HCEC 1CT (cell line): ENCODE data around the gene EPHA10.
"Not testable (repeated sequence)": the region's sequence is repeated elsewhere in the genome, so short reads cannot be mapped to it uniquely, and the experiment has no call there.

Experiments used
- DNase-seq: peaks from one replicate; pipeline ENCODE4 v3.0.0-alpha.2; 2017

The EPHA10 gene

DNA sequence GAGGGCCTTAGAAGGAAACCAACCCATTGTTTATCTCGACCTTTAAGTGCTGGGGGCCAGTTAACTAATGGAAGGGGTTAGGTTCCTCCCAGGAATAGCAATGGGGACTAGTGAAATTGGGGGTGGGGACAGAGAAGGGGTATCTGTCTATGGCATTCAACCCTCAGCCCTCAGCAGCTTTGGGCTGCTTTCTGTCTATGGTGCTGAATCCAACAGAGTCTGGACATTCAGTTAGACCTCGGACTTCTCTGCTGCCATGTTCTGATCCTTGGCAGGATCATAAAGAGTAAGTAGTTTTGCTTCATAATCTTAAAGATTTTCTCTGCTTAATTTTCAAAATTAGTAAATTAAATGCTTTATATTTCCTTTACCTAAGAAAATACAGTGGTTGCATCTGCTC, 2.6 kb upstream of the EPHA10 start:
- no peak for DNase-seq

DNA sequence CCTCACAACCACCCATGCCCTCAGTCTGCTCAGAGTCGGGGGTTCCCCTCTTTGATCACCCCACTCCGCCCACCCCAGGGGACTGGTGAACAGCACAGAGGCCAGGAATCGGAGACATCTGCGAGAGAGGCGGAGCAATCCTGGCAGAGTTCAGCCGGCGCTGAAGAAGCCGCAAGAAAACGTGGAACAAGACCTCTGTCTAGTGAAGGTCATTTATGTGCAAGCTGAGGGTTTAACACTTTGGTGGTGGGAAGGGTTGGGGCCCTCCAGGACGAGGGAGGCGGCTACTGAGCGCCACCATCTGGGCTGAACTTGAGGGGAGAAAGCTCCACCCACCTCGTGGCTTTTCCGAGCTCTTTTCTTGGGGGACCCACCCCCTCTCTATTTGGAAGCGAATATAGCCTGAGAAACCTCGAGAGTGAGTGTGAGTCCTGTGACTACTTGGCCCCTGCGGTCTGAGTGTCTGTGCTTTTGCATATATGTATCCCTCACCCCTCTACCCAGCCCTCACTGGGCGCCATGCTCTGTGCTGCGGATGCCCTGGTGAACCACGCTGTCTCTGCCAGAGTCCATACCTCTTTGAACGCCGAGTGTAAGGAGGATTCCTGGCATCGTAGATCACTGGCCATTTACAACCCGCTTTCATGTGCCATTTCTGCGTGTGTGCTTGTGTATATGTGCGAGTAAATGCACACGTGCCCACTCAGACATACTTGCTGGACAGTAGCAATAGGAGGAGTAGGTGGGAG, 1.2 kb upstream of the EPHA10 start:
- no peak for DNase-seq

- no peak for DNase-seq
These were observed 500 bp downstream of the EPHA10 start for GRCh38 chr1:37764414-37764825.

DNA sequence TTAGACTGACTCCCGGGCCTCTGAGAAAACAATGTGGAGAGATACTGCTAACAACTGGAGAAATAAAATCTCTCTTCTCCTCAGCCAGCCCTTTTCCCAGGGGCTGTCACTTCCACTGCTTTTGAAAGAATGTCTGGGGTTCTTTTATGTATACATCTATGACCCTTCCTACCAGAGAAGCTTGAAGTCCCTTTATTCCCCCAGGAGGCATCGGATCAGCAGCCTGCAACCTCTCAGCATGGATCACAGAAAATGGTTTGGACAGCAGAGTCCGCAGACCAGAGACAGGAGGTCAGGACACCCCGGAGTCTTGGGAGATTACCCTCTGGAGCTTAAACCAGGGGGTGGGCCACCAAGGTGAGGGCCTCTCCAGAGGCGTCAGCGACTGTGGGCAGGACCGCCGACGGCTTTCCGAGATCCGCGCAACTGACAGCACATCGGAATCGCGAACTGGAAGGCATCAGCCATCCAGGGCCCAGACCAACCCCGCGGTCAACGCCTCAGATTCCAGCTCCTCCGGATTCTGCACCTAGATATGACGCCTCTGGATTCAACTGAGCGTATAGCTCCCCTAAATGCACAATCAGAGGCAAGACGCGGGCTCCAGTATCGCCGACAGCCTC, 1.0 kb downstream of the EPHA10 start:
- no peak for DNase-seq

DNA sequence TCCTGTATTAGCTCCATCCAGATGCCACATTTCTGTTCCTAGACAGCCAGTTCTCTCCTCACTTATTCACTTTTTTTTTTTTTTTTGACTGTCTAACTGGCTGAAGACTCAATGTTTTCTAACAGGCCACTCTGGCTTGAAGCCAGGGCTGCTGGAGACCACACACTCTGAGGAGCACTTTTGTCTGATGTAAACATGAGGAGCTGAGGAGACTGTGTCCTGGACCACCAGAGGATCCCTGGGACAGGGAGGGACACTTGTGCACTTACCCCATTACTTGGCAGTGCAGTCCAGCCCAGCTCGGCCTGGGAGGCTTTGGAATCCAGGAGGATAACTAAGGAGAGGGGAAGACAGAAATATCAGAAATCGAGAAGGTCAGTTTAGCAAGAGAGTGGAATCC, 2.4 kb downstream of the EPHA10 start:
- no peak for DNase-seq

DNA sequence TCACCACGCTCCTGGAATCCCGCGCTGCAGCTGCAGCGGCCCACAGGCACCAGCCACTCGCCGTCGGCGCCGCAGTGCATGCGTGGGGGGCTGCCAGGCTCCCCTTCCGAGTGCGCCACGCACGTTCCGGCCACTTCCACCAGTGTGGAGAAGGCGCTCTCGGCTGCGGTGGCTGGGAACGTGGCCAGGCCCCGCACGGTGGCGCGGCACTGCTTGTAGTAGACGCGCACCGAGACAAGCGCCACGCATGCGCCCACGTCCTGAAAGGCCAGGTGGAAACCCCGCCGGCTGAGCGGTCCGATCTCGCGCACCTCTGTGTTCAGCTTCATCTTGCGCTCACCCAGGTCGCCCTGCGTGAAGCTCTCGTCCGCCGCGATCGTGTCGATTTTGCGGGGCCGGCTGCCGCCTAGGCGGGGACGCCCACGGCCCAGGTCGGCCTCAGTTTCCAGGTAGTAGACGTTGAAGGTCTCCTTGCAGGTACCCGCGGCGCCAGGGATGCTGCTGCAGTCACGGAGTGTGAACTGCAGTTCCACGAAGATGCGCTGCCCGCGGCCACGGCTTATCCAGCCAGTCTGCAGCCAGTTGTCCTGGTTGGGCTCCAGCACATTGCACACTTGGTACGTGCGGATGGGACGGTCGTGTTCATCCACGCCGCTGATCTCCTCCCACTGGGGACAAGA, 3.4 kb downstream of the EPHA10 start:
- no peak for DNase-seq

DNA sequence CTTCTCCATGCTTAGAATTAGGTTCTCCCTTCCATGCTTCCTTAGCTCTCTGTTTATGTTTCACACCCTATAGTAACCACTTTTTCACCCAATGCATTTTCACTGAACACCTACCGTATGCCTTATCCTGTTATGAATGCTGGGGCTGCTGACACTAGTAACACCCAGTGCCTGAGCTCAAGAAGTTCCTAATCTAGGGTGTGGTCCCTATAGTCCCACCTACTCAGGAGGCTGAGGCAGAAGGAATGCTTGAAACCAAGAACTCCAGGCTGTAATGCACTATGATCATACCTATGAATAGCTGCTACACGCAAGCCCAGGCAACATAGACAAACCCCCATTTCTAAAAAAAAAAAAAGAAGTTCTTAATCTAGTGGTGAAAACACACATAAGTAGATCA, 5.5 kb downstream of the EPHA10 start:
- DNase-seq, result no peak

GRCh38 chr1:37755951-37756560, 8.9 kb downstream of the EPHA10 start:
- DNase-seq, result no peak

GRCh38 chr1:37755290-37755689, 9.6 kb downstream of the EPHA10 start:
- no peak for DNase-seq

GRCh38 chr1:37753473-37754321, 11.2 kb downstream of the EPHA10 start:
- no peak for DNase-seq

DNA sequence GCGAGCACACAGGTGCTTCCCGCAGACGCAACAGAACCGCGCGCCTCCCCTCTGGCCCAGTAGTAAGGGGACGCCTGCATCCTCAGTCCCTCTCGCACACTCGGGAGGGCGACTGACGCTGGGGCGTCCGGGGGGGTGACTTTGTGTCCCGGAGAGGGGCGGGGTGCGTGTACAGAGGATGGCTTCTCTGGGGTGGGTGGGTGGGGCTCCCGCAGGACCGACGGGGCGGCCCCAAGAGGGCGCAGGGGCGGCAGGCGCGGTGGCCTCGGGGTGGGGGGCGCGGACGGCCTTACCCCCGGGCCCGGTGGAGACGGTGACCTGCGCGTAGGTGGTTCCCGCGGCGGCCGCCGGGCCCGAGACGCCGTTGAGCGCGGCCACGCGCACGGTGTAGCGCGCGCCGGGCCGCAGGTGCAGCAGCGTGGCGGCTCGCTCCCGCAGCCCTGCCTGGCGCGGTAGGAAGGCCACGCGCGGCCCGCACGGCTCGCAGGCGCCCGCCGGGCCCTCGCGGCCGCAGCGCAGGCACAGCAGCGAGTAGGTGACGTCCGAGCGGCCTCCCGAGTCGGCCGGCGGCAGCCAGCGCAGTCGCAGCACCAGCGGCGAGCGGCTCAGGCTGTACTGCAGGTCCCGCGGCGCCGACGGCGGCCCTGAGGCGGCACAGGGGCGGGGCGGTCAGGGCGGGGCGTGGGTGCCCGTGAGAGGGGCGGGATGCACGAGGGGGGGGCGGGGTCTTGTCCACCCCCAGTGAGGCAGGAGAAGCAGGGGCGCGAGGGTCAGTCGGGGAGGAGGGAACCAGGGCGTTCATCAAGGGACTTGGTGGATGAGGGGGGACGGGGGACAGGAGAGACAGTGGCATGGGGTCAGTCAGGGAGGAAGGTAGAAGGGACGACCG, 12.1 kb downstream of the EPHA10 start:
- DNase-seq, result no peak

DNA sequence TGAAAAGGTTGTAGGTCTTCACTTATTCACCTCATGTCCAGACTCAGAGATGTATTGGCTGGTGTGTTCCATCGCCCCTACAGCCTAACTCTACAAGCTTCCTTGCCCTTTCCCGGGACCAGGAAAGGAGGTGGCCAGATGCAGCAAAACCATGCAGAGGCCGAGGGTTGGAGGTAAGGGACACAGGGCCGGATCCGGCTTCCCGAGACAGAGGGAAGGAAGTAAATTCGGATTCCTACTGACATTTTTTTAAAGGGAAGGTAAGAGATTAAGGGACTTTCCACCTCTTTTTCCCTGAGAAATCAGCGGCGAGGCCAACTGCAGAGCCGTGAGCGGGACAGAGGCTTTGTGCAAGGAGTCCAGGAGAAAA, 12.7 kb downstream of the EPHA10 start:
- DNase-seq, result no peak

DNA sequence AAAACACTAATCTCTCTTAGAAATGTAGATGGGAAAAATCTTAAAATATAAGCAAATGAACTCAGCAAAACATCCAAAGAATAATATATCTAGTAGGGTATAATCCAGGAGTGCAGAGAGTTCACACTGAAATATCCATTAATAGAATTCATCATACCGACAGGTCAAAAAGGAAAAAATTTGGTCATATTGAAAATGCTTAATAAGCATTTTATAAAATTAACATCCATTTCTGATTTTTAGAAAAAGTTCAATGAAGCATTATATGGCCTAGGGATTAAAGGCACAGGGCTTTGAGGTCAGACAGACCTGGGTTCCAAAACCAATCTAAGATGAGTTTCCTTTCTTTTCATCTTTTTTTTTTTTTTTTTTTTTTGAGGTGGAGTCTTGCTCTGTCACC, 16.4 kb downstream of the EPHA10 start:
- DNase-seq, result no peak

- DNase-seq, result no peak
These were observed 18.1 kb downstream of the EPHA10 start for GRCh38 chr1:37746806-37747205.

- no peak for DNase-seq
These were observed 23.3 kb downstream of the EPHA10 start for GRCh38 chr1:37741662-37742061.

- no peak for DNase-seq
These were observed 23.8 kb downstream of the EPHA10 start for GRCh38 chr1:37741130-37741529.

DNA sequence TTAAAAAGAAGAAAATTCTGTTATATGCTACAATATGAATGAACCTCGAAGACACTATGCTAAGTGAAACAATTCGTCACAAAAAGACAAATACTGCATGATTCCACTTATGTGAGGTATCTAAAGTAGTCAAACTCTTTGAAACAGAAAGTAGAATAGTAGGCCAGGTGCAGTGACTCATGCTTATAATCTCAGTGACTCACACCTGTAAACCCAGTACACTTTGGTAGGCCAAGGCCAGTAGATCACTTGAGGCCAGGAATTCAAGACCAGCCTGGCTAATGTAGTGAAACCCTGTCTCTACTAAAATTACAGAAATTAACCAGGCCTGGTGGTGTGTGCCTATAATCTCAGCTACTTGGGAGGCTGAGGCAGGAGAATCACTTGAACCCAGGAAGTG, 25.7 kb downstream of the EPHA10 start:
- no peak for DNase-seq

DNA sequence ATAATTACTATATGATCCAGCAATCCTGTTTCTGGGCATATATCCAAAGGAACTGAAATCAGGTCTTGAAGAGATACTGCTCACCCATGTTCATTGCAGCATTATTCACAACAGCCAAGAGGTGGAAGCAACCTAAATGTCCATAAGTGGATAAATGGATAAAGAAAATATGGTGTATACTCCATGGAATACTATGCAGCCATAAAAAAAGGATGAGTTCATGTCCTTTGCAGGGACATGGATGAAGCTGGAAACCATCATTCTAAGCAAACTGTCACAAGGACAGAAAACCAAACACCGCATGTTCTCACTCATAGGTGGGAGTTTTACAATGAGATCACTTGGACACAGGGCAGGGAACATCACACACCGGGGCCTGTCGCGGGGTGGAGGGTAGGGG, 26.3 kb downstream of the EPHA10 start:
- DNase-seq, result not testable (repeated sequence)

DNA sequence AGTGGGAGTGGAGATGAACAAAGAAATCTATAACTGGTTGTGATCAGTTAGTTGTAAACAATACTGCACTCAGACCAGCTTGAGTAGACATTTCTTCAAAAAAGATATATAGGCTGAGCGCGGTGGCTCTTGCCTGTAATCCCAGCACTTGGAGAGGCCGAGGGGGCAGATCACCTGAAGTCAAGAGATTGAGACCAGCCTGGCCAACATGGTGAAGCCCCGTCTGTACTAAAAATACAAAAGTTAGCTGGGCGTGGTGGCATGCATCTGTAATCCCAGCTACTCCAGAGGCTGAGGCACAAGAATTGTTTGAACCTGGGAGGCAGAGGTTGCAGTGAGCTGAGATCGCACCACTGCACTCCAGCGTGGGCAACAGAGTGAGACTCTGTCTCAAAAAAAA, 26.9 kb downstream of the EPHA10 start:
- DNase-seq, result not testable (repeated sequence)

- DNase-seq, result no peak
These were observed 30.0 kb downstream of the EPHA10 start for GRCh38 chr1:37734629-37735591.
